ENCODE results near the gene GPR89B.

Gene GPR89B

DNA sequence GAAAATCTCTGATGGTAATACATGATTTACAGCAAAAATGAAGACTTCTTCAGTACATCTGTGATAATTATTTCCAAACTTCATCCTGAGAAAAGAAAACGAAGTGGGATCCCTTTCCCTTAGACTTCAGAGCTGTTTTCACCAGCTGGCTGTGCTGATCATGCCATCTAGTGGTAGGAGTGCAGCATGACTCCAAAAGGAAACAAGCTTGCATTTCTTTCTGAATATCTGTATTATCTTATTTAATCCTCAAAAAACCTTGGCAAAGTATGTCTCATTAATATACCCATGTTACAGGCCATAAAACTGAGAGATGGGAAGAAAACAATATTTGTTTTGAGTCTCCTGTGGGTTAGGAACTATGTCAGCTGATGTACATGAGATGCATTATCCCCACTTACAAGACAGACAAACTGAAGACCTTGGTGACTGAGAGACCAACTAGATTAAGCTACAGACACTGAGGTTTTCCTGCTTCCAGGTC lies 35.4 kb upstream of the GPR89B start:
- H2AFZ ChIP-seq (ENCODE audit: low read length), result no peak overlapping the region
- H3K79me2 ChIP-seq (ENCODE audit: insufficient read depth, low read length), result no peaks in the 10 kb centered on the region
- TF ChIP-seq EZH2 (IDR thresholded peaks at IDR 0.05; ENCODE audit: borderline replicate concordance, low read length), result no peak
- TF ChIP-seq, protein P1, sequence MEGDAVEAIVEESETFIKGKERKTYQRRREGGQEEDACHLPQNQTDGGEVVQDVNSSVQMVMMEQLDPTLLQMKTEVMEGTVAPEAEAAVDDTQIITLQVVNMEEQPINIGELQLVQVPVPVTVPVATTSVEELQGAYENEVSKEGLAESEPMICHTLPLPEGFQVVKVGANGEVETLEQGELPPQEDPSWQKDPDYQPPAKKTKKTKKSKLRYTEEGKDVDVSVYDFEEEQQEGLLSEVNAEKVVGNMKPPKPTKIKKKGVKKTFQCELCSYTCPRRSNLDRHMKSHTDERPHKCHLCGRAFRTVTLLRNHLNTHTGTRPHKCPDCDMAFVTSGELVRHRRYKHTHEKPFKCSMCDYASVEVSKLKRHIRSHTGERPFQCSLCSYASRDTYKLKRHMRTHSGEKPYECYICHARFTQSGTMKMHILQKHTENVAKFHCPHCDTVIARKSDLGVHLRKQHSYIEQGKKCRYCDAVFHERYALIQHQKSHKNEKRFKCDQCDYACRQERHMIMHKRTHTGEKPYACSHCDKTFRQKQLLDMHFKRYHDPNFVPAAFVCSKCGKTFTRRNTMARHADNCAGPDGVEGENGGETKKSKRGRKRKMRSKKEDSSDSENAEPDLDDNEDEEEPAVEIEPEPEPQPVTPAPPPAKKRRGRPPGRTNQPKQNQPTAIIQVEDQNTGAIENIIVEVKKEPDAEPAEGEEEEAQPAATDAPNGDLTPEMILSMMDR (IDR thresholded peaks at IDR 0.05; ENCODE audit: low read length), result peak; percentile 92
- H3K27ac ChIP-seq (ENCODE audit: low read depth, low read length, poor library complexity, severe bottlenecking), result no peak overlapping the region
- H3K4me1 ChIP-seq (ENCODE audit: insufficient read depth, low read length, severe bottlenecking), result no peaks in the 10 kb centered on the region
- no peak overlapping the region for H3K9ac ChIP-seq (ENCODE audit: low read length)
- no peak overlapping the region for H3K4me3 ChIP-seq (ENCODE audit: low read depth, low read length, poor library complexity, severe bottlenecking)
- H3K27me3 ChIP-seq (ENCODE audit: insufficient read depth, low read length), result no peaks in the 10 kb centered on the region
- H4K20me1 ChIP-seq (ENCODE audit: insufficient read depth, low read length), result no peaks in the 10 kb centered on the region
- no peaks in the 10 kb centered on the region for H3F3A ChIP-seq (ENCODE audit: insufficient read depth, low read length)
- H3K4me2 ChIP-seq (ENCODE audit: low read length), result no peak overlapping the region
- H3K9me2 ChIP-seq (ENCODE audit: low read depth, low read length), result no peaks in the 10 kb centered on the region
- H3K9me3 ChIP-seq (ENCODE audit: low read length), result no peaks in the 10 kb centered on the region
- no peaks in the 10 kb centered on the region for H3K36me3 ChIP-seq (ENCODE audit: insufficient read depth, low read length)

GRCh38 chr1:147895123-147895522 lies 33.1 kb upstream of the GPR89B start:
- H3F3A ChIP-seq (ENCODE audit: insufficient read depth, low read length), result no peaks in the 10 kb centered on the region
- no peak overlapping the region for H3K9ac ChIP-seq (ENCODE audit: low read length)
- no peak overlapping the region for H3K4me3 ChIP-seq (ENCODE audit: low read depth, low read length, poor library complexity, severe bottlenecking)
- no peaks in the 10 kb centered on the region for H3K4me1 ChIP-seq (ENCODE audit: insufficient read depth, low read length, severe bottlenecking)
- no peak overlapping the region for H2AFZ ChIP-seq (ENCODE audit: low read length)
- no peak for TF ChIP-seq EZH2 (IDR thresholded peaks at IDR 0.05; ENCODE audit: borderline replicate concordance, low read length)
- TF ChIP-seq, protein P1 (IDR thresholded peaks at IDR 0.05; ENCODE audit: low read length), result no peak
- no peaks in the 10 kb centered on the region for H3K79me2 ChIP-seq (ENCODE audit: insufficient read depth, low read length)
- H4K20me1 ChIP-seq (ENCODE audit: insufficient read depth, low read length), result no peaks in the 10 kb centered on the region
- H3K27ac ChIP-seq (ENCODE audit: low read depth, low read length, poor library complexity, severe bottlenecking), result no peak overlapping the region
- no peaks in the 10 kb centered on the region for H3K36me3 ChIP-seq (ENCODE audit: insufficient read depth, low read length)
- no peak overlapping the region for H3K4me2 ChIP-seq (ENCODE audit: low read length)
- no peaks in the 10 kb centered on the region for H3K27me3 ChIP-seq (ENCODE audit: insufficient read depth, low read length)
- H3K9me3 ChIP-seq (ENCODE audit: low read length), result no peaks in the 10 kb centered on the region
- no peaks in the 10 kb centered on the region for H3K9me2 ChIP-seq (ENCODE audit: low read depth, low read length)

DNA sequence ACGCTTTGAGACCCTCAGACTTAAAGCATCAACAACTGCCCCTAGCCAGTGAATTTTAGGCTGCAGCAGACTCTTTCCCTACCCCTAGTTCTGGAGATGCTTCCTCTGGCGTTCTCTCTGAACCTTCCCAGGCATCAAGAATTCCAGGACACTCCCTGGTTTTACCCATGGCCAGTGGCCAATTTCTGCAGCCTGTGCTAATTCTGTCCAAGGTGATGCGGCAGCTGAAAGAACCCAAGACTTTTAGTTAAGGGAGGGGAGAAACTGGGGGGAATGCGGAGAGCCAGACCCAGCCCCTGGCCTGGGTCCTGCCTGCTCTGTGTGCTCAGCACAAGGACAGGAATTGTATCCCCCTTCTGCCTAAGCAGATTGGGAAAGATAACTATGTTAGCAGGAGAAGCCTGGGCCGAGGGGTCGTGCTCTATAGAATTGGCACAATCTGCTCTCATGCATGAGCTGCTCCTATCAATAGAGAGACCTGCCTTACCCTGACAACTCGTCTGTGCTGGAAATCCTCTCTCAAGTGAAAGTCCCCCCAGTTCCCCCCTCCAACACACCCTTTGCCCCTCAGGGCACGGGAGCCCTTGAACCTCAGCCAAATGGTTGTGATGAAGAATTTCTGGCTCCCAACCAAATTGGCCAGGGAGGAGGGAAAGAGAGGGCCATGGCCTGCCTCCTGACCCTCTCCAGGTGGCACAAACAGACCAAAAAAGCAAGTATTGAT lies 31.0 kb upstream of the GPR89B start:
- Histone ChIP-seq H3K9me2 (ENCODE audit: low read depth, low read length) (no peaks in the 10 kb centered on the region), H2AFZ (ENCODE audit: low read length) (no peak overlapping the region), H3K4me1 (ENCODE audit: insufficient read depth, low read length, severe bottlenecking) (no peaks in the 10 kb centered on the region), H3K4me3 (ENCODE audit: low read depth, low read length, poor library complexity, severe bottlenecking) (no peak overlapping the region), H3F3A (ENCODE audit: insufficient read depth, low read length) (no peaks in the 10 kb centered on the region), H3K36me3 (ENCODE audit: insufficient read depth, low read length) (no peaks in the 10 kb centered on the region), H3K4me2 (ENCODE audit: low read length) (no peak overlapping the region), H3K9ac (ENCODE audit: low read length) (no peak overlapping the region), H3K9me3 (ENCODE audit: low read length) (no peaks in the 10 kb centered on the region), H3K79me2 (ENCODE audit: insufficient read depth, low read length) (no peaks in the 10 kb centered on the region), H3K27ac (ENCODE audit: low read depth, low read length, poor library complexity, severe bottlenecking) (no peak overlapping the region), H3K27me3 (ENCODE audit: insufficient read depth, low read length) (no peaks in the 10 kb centered on the region), H4K20me1 (ENCODE audit: insufficient read depth, low read length) (no peaks in the 10 kb centered on the region)
- no peak for TF ChIP-seq EZH2 (IDR thresholded peaks at IDR 0.05; ENCODE audit: borderline replicate concordance, low read length)
- TF ChIP-seq, protein P1 (IDR thresholded peaks at IDR 0.05; ENCODE audit: low read length), result no peak
